Activated T-helper 9 cell treated with anti-CD3 and anti-CD28 coated beads, Interleukin-2, amount 50 U/mL, for 16 hours (primary cell): ENCODE results near the gene OR2D2.
"Not testable (repeated sequence)": the region's sequence is repeated elsewhere in the genome, so short reads cannot be mapped to it uniquely, and the experiment has no call there.

Experiments
- DNase-seq: peaks from one replicate; pipeline ENCODE4 v3.0.0-alpha.2; 2020; ENCODE audit warnings: low read depth

The OR2D2 gene

GRCh38 chr11:6876914-6877313 lies 15.4 kb downstream of the OR2D2 start:
- no peak for DNase-seq

GRCh38 chr11:6876325-6876724 lies 16.0 kb downstream of the OR2D2 start, which contains the start of gene OR10A4:
TSS of gene OR10A4 (plus strand) at chr11:6876625. CDS start at chr11:6876648, 23 bp downstream.
- no peak for DNase-seq

- no peak for DNase-seq
These were observed 16.5 kb downstream of the OR2D2 start for GRCh38 chr11:6875761-6876160.

- no peak for DNase-seq
These were observed 21.0 kb downstream of the OR2D2 start for GRCh38 chr11:6871278-6871677.

GRCh38 chr11:6864438-6864837 lies 27.9 kb downstream of the OR2D2 start:
- no peak for DNase-seq

GRCh38 chr11:6862961-6863360 lies 29.3 kb downstream of the OR2D2 start, which contains the start of gene OR10A2:
TSS of gene OR10A2 (plus strand) at chr11:6863057. CDS start at chr11:6869755, 6,698 bp downstream.
- DNase-seq = no peak

- no peak for DNase-seq
These were observed 35.4 kb downstream of the OR2D2 start for GRCh38 chr11:6856871-6857270.

GRCh38 chr11:6855971-6856541 lies 36.2 kb downstream of the OR2D2 start:
- DNase-seq = no peak

GRCh38 chr11:6854801-6855200 lies 37.5 kb downstream of the OR2D2 start:
- not testable (repeated sequence) for DNase-seq

- DNase-seq = no peak
These were observed 41.8 kb downstream of the OR2D2 start for GRCh38 chr11:6850526-6850925.

- no peak for DNase-seq
These were observed 46.9 kb downstream of the OR2D2 start, which contains the start of gene OR10A5 for GRCh38 chr11:6845383-6845782. TSS of gene OR10A5 (plus strand) at chr11:6845683. CDS start at chr11:6845683, 0 bp downstream.

GRCh38 chr11:6844356-6844755 lies 47.9 kb downstream of the OR2D2 start:
- DNase-seq = no peak

GRCh38 chr11:6843670-6844069 lies 48.6 kb downstream of the OR2D2 start:
- DNase-seq = no peak

GRCh38 chr11:6841694-6842093 lies 50.6 kb downstream of the OR2D2 start:
- no peak for DNase-seq
